ENCODE results near the gene SH3RF1.
A peak's percentile ranks its signal among the peaks of the same experiment; 100 is the strongest.

SH3RF1 gene

DNA sequence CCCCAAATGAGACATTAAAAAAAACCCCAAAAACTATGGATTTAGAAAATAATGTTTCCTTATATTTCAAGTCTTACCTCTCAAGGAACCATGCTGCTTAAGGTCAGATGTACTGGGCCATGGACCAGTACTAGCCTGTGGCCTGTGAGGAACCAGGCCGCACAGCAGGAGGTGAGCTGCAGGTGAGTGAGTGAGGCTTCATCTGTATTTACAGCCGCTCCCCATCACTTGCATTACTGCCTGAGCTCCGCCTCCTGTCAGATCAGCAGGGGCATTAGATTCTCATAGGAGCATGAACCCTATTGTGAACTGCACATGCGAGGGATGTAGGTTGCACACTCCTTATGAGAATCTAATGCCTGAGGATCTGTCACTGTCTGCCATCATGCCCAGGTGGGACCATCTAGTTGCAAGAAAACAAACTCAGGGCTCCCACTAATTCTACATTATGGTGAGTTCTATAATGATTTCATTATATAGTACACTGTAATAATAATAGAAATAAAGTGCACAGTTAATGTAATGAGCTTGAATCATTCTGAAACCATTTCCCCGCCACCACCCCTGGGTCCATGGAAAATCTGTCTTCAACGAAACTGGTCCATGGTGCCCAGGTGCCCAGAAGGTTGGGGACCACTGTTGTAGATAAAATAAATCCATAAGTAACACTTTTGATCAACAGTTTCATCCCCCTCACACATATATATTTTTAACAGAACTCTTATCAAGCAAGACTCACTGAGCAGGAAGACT, 155.4 kb downstream of the SH3RF1 start:
- Histone ChIP-seq H3K36me3 (replicated peaks) (peaks cover 41% of the 10 kb centered on the region), H3K27me3 (replicated peaks) (no peaks in the 10 kb centered on the region), H3K27ac (peak overlapping the region; percentile 83), H3K4me3 (ENCODE audit: low read depth, low read length) (no peak overlapping the region)
- DNase-seq = no peak
- in situ Hi-C loops (cut with HindIII; ENCODE audit: low pct_ligation_motif_present, low sequenced_read_pairs) = no loop called here
- TF ChIP-seq, protein P1, sequence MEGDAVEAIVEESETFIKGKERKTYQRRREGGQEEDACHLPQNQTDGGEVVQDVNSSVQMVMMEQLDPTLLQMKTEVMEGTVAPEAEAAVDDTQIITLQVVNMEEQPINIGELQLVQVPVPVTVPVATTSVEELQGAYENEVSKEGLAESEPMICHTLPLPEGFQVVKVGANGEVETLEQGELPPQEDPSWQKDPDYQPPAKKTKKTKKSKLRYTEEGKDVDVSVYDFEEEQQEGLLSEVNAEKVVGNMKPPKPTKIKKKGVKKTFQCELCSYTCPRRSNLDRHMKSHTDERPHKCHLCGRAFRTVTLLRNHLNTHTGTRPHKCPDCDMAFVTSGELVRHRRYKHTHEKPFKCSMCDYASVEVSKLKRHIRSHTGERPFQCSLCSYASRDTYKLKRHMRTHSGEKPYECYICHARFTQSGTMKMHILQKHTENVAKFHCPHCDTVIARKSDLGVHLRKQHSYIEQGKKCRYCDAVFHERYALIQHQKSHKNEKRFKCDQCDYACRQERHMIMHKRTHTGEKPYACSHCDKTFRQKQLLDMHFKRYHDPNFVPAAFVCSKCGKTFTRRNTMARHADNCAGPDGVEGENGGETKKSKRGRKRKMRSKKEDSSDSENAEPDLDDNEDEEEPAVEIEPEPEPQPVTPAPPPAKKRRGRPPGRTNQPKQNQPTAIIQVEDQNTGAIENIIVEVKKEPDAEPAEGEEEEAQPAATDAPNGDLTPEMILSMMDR (IDR thresholded peaks at IDR 0.05; ENCODE audit: low read depth, low read length, missing control alignments) = no peak

DNA sequence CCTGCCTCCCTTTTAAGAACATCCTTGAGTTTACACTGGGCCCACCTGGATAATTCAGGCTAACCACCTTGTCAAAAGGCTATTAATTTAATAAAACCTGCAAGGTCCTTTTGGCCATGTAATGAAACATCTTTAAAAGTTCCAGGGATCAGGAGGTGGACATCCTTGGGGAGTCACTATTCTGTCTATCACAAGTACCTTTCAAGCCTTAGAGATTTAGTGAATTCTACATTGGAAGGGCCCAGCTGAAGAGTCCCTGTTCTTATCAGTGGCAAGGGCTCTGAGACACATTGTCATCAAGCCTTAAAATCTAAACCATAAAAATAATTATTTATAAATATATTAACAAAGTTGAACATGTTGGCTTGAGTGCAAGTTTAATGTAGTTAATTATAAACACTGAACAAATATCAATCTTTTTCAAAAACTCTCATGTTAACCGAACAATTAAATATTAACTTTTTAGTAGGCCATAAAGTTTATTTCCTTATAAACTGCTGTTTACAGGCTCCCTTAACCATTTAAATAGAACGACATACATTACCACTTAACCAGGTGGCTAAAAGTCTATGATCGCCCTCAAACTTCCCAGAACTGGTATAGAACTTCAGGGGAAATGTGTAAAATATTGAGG, 156.3 kb downstream of the SH3RF1 start:
- TF ChIP-seq, protein P1 (IDR thresholded peaks at IDR 0.05; ENCODE audit: low read depth, low read length, missing control alignments) = no peak
- DNase-seq = no peak
- H3K27me3 ChIP-seq (replicated peaks) = no peaks in the 10 kb centered on the region
- no peak overlapping the region for H3K4me3 ChIP-seq (ENCODE audit: low read depth, low read length)
- H3K36me3 ChIP-seq (replicated peaks) = peaks cover 43% of the 10 kb centered on the region
- in situ Hi-C loops (cut with HindIII; ENCODE audit: low pct_ligation_motif_present, low sequenced_read_pairs) = no loop called here
- peak overlapping the region; percentile 83 for H3K27ac ChIP-seq

DNA sequence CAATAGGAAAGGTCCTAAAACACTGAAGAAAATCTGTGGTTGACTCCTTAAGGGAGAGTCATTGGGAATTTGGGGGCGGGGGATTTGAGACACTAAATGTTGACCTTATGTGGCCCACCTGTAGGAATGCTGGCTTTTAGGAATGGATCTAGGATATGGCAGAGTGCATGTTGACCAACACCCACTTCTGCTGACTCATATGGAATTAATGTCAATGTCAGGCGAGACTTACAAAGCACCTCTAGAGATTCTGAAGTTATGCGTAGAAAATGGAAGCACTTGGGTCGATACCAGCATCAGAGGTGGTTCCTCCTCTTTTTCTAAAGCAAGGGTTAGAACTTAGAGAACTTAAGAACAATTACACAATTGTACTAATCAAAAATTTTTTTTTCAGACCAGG, 160.1 kb downstream of the SH3RF1 start:
- H3K27ac ChIP-seq = no peak overlapping the region
- H3K36me3 ChIP-seq (replicated peaks) = peaks cover 55% of the 10 kb centered on the region
- H3K4me3 ChIP-seq (ENCODE audit: low read depth, low read length) = no peak overlapping the region
- H3K27me3 ChIP-seq (replicated peaks) = no peaks in the 10 kb centered on the region
- TF ChIP-seq, protein P1 (IDR thresholded peaks at IDR 0.05; ENCODE audit: low read depth, low read length, missing control alignments) = no peak
- no peak for DNase-seq
- in situ Hi-C loops (cut with HindIII; ENCODE audit: low pct_ligation_motif_present, low sequenced_read_pairs) = no loop called here

DNA sequence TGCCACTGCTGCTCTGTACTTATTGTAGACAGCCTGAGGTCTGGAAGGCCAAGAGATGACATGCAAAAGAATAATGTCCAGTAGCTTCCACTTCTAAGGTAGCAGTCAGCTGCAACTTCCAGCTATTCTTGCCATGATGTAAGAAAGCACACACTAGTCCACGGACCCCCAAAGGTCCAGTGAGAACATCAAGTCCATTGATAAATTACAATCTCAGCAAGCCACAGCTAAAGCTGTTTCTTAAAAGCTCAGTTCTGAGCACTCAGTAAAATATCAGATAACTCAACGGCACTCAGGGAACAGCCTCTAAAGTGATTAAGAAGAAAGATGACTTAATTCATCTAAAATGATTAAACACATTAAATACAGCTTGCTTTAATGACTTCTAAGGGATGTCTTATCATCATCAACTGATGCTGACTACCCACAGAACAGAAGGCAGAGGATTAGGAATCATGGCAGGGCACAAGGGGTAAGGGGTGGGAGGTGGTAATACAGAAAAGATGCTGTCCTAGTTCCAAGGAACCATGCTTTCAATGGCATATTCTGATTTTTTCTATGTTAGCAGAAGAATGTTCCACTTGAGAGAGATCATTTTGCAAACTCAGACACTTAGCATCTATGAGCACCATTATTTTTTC, 161.6 kb downstream of the SH3RF1 start:
- no peak overlapping the region for H3K27ac ChIP-seq
- H3K36me3 ChIP-seq (replicated peaks) = peaks cover 52% of the 10 kb centered on the region
- H3K27me3 ChIP-seq (replicated peaks) = no peaks in the 10 kb centered on the region
- H3K4me3 ChIP-seq (ENCODE audit: low read depth, low read length) = no peak overlapping the region
- TF ChIP-seq, protein P1 (IDR thresholded peaks at IDR 0.05; ENCODE audit: low read depth, low read length, missing control alignments) = no peak
- in situ Hi-C loops (cut with HindIII; ENCODE audit: low pct_ligation_motif_present, low sequenced_read_pairs) = no loop called here
- no peak for DNase-seq

DNA sequence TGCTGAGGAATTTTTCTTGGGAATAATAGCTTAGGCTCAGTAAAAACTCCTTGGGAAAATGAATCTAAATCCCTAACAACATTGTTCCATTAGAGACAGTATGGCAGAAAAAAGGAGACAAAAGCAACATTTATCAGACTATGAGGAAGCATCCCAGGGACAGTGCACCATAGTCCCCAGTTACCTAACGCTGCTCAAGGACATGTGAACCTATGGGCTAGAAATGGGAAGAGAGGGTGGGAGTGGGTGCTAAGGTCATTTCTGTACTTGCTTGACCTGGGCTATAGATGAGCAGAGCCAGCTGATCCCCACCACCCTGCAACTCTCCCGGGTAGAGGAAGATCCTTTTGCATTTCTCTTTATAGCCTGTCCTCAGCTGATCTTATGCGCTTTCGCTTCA, 162.5 kb downstream of the SH3RF1 start:
- in situ Hi-C loops (cut with HindIII; ENCODE audit: low pct_ligation_motif_present, low sequenced_read_pairs) = no loop called here
- no peak overlapping the region for H3K4me3 ChIP-seq (ENCODE audit: low read depth, low read length)
- peaks cover 46% of the 10 kb centered on the region for H3K36me3 ChIP-seq (replicated peaks)
- no peak for DNase-seq
- TF ChIP-seq, protein P1 (IDR thresholded peaks at IDR 0.05; ENCODE audit: low read depth, low read length, missing control alignments) = no peak
- H3K27me3 ChIP-seq (replicated peaks) = no peaks in the 10 kb centered on the region
- no peak overlapping the region for H3K27ac ChIP-seq

Measured in brain microvascular endothelial cell (primary cell).